HEK293 (cell line): ENCODE data around the gene FAM98C.
"Not testable (repeated sequence)": the region's sequence is repeated elsewhere in the genome, so short reads cannot be mapped to it uniquely, and the experiment has no call there.

Experiments used
- OSR2 ChIP-seq: fragments of 450-650 bp; formaldehyde crosslinking; IDR thresholded peaks from 2 replicates; pipeline ENCODE4 v1.5.1; 2016; ENCODE audit warnings: missing biosample characterization, missing genetic modification characterization
- PRDM1 ChIP-seq: fragments of 450-650 bp; formaldehyde crosslinking; IDR thresholded peaks from 2 replicates; pipeline ENCODE4; 2016; ENCODE audit warnings: missing biosample characterization, missing genetic modification characterization
- YY1 ChIP-seq: fragments of 450-650 bp; formaldehyde crosslinking; IDR thresholded peaks from 2 replicates; pipeline ENCODE4 v1.5.1; 2018; ENCODE audit warnings: missing biosample characterization, missing genetic modification characterization
- ZBTB49 ChIP-seq: fragments of 450-650 bp; formaldehyde crosslinking; IDR thresholded peaks from 2 replicates; pipeline ENCODE4 v1.5.1; 2016; ENCODE audit warnings: missing biosample characterization, missing genetic modification characterization, low read depth

- not testable (repeated sequence) for TF ChIP-seq ZBTB49, PRDM1, OSR2, YY1 (tag by site-specific recombination)
Observed at GRCh38 chr19:38362946-38363688, 39.8 kb upstream of the FAM98C start.
